ENCODE results near the gene CTTNBP2. TPM values are rescaled to one million over a fixed set of nuclear protein-coding genes. Genes with fewer than 3 reads are reported as not detected.

The CTTNBP2 gene
- total and polyA plus RNA-seq, 2 of the 4 experiments (the other 2 are of a cell fraction): 6.6 to 11.3 TPM

GRCh38 chr7:117916309-117916708 is 43.1 kb upstream of the CTTNBP2 start:
- intact Hi-C loops (cut with micrococcal nuclease) (no loop called here), dilution Hi-C loops (cut with HindIII; ENCODE audit: low sequenced_read_pairs, unreplicated experiment) (no loop called here), in situ Hi-C loops (cut with MboI; ENCODE audit: low sequenced_read_pairs) (no loop called here)
- H3K27me3 ChIP-seq (ENCODE audit: control insufficient read depth, insufficient read depth, low read length): no peaks in the 10 kb centered on the region
- DNase-seq (no peak), ATAC-seq (ENCODE audit: low read depth) (no peak)
- no peaks in the 10 kb centered on the region for H3K79me1 ChIP-seq (ENCODE audit: low read depth in 1 of 2, low read length in 2 of 2)
- no peak overlapping the region for H2BK5ac ChIP-seq (ENCODE audit: low read depth, low read length, poor library complexity, severe bottlenecking)
- no peak overlapping the region for H4K91ac ChIP-seq (ENCODE audit: insufficient read depth, low read depth, low read length)
- H3K4me2 ChIP-seq (ENCODE audit: low read depth, low read length): no peak overlapping the region
- no peak overlapping the region for H3K27ac ChIP-seq (ENCODE audit: insufficient read depth, low read length)
- H2AFZ ChIP-seq (replicated peaks; ENCODE audit: low read length, poor library complexity): no peak overlapping the region
- no peak overlapping the region for H3K9ac ChIP-seq (ENCODE audit: low read depth, low read length)
- WGBS, 2 experiments (ENCODE audit: extremely low coverage in 2 of 2, insufficient read length in 1 of 2): no CpG with 5 or more reads among the region's 2 CpGs
- no peak overlapping the region for H2AK5ac ChIP-seq (ENCODE audit: low read depth, low read length)
- no peak overlapping the region for H4K5ac ChIP-seq (ENCODE audit: low read depth, low read length)
- H3K18ac ChIP-seq (ENCODE audit: low read depth, low read length): no peak overlapping the region
- H3K4ac ChIP-seq (ENCODE audit: low read depth, low read length): no peak overlapping the region
- no peak overlapping the region for H3K4me3 ChIP-seq (ENCODE audit: insufficient read depth, low read depth, low read length)
- no peak overlapping the region for H3K23ac ChIP-seq (ENCODE audit: low read depth, low read length)
- no peaks in the 10 kb centered on the region for H3K4me1 ChIP-seq (ENCODE audit: control insufficient read depth, insufficient read depth, low read length)
- H4K8ac ChIP-seq (ENCODE audit: low read depth in 2 of 2, low read length in 2 of 2): no peak overlapping the region
- no peak overlapping the region for H3K56ac ChIP-seq (ENCODE audit: extremely low read depth, insufficient read depth, low read length)
- H2BK120ac ChIP-seq (ENCODE audit: low read depth, low read length): no peak overlapping the region
- ChIA-PET POLR2A (ENCODE audit: unreplicated experiment) (no interaction called here), CTCF (no interaction called here)
- no peaks in the 10 kb centered on the region for H4K20me1 ChIP-seq (ENCODE audit: insufficient read depth, low read length)
- H3K9me3 ChIP-seq (ENCODE audit: control insufficient read depth, insufficient read depth, low read length): no peaks in the 10 kb centered on the region
- TF ChIP-seq BHLHE40 (IDR thresholded peaks at IDR 0.05; ENCODE audit: low read depth, low read length) (no peak), MAZ (IDR thresholded peaks at IDR 0.05; ENCODE audit: borderline replicate concordance, low read depth, low read length) (no peak), ELK1 (IDR thresholded peaks at IDR 0.05; ENCODE audit: borderline replicate concordance, low read depth, low read length) (no peak), CHD1 (IDR thresholded peaks at IDR 0.05; ENCODE audit: low read depth, low read length) (no peak), FOS (IDR thresholded peaks at IDR 0.05; ENCODE audit: low read depth, low read length) (no peak), RCOR1 (IDR thresholded peaks at IDR 0.05; ENCODE audit: insufficient replicate concordance, low read length) (no peak), CTCF (conservative IDR thresholded peaks at IDR 0.05; ENCODE audit: low read depth, low read length) (no peak), RAD21 (IDR thresholded peaks at IDR 0.05; ENCODE audit: low read length) (no peak), MAFK (IDR thresholded peaks at IDR 0.05; ENCODE audit: low read depth, low read length) (no peak), CEBPB (IDR thresholded peaks at IDR 0.05; ENCODE audit: low read depth, low read length) (no peak), MXI1 (IDR thresholded peaks at IDR 0.05; ENCODE audit: borderline replicate concordance, low read depth, low read length) (no peak), SMC3 (IDR thresholded peaks at IDR 0.05; ENCODE audit: low read depth, low read length) (no peak), USF2 (IDR thresholded peaks at IDR 0.05; ENCODE audit: low read depth, low read length) (no peak), POLR2A (IDR thresholded peaks at IDR 0.05; ENCODE audit: low read depth, low read length) (no peak), NFE2L2 (IDR thresholded peaks at IDR 0.05; ENCODE audit: low read depth, low read length) (no peak), RFX5 (IDR thresholded peaks at IDR 0.05; ENCODE audit: low read depth, low read length) (no peak)
- no peak overlapping the region for H3K14ac ChIP-seq (replicated peaks; ENCODE audit: low read depth, low read length)
- BruUV-seq (replicated peaks): no TSS peak
- no peaks in the 10 kb centered on the region for H3K9me1 ChIP-seq (ENCODE audit: insufficient read depth, low read length)
- H3K36me3 ChIP-seq (ENCODE audit: control insufficient read depth, insufficient read depth, low read length): no peaks in the 10 kb centered on the region
- no peak overlapping the region for H2BK15ac ChIP-seq (ENCODE audit: low read depth, low read length)
- H2AK9ac ChIP-seq (replicated peaks; ENCODE audit: low read depth, low read length, poor library complexity): no peak overlapping the region
- H2BK20ac ChIP-seq (ENCODE audit: low read depth, low read length): no peak overlapping the region
